NB4 (cell line): ENCODE measurements around the gene GRIK4.

Experiments
- CTCF ChIP-seq: IDR thresholded peaks from one replicate; pipeline ENCODE4 v1.5.1; 2012; ENCODE audit warnings: low read depth, low read length
- MAX ChIP-seq: IDR thresholded peaks from 2 replicates; pipeline ENCODE4 v1.6.1; 2011; ENCODE audit warnings: low read depth, low read length
- MYC ChIP-seq: IDR thresholded peaks from 2 replicates; pipeline ENCODE4 v1.6.1; 2011; ENCODE audit warnings: low read depth, low read length
- POLR2A ChIP-seq: IDR thresholded peaks from 2 replicates; pipeline ENCODE4 v1.6.1; 2011; ENCODE audit warnings: mild to moderate bottlenecking; ENCODE audit not compliant: insufficient read length; ENCODE audit errors: extremely low read depth

GRCh38 chr11:120840661-120841060 is 329.1 kb downstream of the GRIK4 start:
- TF ChIP-seq MAX: no peak
- no peak for TF ChIP-seq CTCF
- no peak for TF ChIP-seq MYC
- no peak for TF ChIP-seq POLR2A
